ENCODE results near the gene MSI2. TPM values are rescaled to one million over a fixed set of nuclear protein-coding genes. Genes with fewer than 3 reads are reported as not detected.
A peak's percentile ranks its signal among the peaks of the same experiment; 100 is the strongest.

Gene MSI2
- total RNA-seq, 1 donor from 2014 or later, result 30.4 TPM

- no peak for ATAC-seq
Observed at GRCh38 chr17:57370619-57371018, 114.3 kb downstream of the MSI2 start.

GRCh38 chr17:57372156-57372555 lies 115.8 kb downstream of the MSI2 start:
- no peak for ATAC-seq

- ATAC-seq, result no peak
Observed at GRCh38 chr17:57373048-57373447, 116.7 kb downstream of the MSI2 start.

- ATAC-seq, result no peak
Observed at GRCh38 chr17:57373756-57374155, 117.4 kb downstream of the MSI2 start.

- ATAC-seq, result no peak
Observed at GRCh38 chr17:57375040-57375769, 118.9 kb downstream of the MSI2 start.

- peak; percentile 75 for ATAC-seq
Observed at GRCh38 chr17:57375770-57376225, 119.5 kb downstream of the MSI2 start.

GRCh38 chr17:57377094-57377493 lies 120.8 kb downstream of the MSI2 start:
- ATAC-seq, result no peak

- no peak for ATAC-seq
Observed at GRCh38 chr17:57379237-57379894, 123.0 kb downstream of the MSI2 start.

GRCh38 chr17:57379895-57380434 lies 123.6 kb downstream of the MSI2 start:
- ATAC-seq, result no peak

DNA sequence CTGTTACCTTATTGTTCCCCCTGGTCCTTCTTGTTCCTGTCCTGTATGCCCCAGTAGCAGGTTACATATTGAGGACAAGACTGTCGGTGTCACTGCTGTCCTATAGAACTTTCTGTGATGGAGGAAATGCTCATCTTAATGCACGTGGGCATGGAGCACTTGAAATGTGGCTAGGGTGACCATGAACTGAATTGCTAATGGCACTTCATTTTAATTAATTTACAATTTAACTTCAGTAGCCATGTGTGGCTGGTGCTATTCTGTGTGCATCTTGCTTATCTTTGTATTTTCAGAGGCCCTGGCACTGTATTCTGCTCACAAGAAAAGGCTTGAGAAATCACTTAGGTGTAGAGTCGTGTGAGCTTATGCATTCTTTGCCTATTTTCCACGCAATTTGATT lies 125.2 kb downstream of the MSI2 start:
- no peak for ATAC-seq

GRCh38 chr17:57384219-57384618 lies 127.9 kb downstream of the MSI2 start:
- ATAC-seq, result no peak

- ATAC-seq, result no peak
Observed at GRCh38 chr17:57385975-57386374, 129.7 kb downstream of the MSI2 start.

- ATAC-seq, result no peak
Observed at GRCh38 chr17:57387575-57387974, 131.3 kb downstream of the MSI2 start.

DNA sequence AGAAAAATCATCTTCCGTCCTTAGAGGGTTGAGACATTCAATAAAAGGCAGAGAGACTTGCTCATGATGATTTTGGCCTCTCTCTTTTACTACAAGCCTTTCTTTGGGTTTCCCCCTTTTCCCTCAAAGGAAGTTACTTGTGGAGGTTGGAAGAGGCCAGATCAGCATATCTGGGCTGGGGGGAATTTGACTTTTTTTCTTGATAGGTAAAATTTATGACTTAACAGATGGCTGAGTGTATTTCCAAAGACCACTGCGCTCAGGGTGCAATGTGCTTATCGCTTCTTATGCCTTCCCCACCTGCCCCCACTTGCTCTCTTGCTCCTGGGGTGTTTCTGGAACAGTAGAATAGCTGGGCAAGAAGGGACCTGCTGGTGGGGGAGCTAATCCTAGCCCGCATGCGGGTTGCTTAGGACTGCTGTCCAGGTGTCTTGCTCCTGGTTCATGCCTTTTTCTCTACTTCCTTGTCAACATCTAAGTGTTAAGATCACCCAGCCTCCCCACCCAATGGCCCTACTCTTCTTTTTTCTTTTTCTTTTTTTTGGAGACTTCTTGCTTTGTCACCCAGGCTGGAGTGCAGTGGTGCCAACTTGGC lies 131.9 kb downstream of the MSI2 start:
- peak; percentile 46 for ATAC-seq

DNA sequence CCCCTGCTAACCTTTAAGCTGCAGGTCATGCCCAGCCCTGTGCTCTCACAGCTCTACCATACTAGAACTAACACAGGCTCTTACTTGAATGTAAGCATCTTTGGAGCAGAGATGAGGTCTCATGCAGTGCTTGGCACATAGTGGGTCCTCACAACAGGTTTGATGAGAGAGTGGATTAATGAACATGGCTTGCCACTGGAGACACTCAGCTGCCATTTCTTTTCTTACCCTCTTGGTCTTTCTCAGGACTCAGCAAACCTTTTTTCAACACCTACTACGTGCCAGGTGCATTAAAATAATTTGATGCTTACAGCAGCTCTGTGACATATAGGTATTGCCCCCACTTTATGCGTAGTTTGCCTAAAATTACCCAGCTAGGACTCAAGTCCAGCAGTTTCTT lies 133.2 kb downstream of the MSI2 start:
- no peak for ATAC-seq

DNA sequence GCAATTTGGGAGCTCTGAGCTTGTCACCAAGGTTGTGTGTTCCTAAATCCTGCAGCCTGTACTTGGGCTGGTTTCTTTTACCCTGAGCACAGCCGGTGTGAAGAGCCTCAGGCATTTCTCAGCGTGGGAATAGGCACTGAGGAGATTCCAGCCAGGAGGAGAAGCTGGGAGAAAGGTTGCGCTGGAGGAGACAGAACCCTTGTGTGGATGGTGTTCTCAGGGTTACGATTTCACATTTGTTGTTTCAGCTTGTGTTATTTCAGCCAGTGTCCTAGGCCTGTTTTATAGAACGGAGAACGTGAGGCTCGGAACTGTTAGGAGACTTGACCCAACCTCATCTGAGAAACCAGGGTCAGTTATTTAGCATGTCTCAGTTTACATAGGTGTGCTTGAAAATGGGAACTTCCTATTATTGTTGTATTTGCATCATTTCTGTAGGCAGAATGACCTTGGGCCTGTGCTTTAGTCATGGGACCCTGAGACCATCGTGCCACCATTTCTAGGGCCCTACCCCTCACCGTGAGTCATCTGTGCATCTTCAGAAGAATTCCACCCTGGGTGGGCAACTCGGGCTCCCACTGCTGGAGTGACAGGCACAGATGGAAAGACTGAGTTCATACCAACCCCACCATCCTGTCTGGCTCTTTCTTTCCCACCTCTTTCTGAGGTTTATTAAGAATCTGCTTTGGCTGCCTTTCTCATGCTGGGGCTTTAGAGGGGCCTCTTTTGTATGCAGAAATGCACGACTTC lies 134.9 kb downstream of the MSI2 start:
- no peak for ATAC-seq

- ATAC-seq, result no peak
Observed at GRCh38 chr17:57391857-57392471, 135.6 kb downstream of the MSI2 start.

- ATAC-seq, result no peak
Observed at GRCh38 chr17:57393368-57393767, 137.0 kb downstream of the MSI2 start.

DNA sequence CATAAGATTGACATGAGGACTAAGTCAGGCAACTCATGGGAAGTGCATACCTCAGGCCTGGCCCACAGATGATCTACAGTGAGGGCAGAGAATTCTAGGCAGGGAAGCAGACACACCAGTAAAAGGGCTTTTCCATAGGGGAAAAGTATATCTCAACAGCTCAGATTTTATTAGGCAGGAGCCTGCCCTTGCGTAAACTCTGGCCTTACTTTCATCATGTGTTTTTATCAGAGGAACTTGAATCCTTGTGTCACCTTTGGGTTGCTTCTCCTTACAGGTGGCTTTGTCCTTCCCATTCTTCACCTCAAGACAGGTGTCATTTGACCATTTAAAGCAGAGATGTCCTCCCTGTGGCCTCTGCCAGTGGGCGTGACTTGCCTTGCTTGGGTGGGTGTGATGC lies 138.1 kb downstream of the MSI2 start:
- no peak for ATAC-seq

- no peak for ATAC-seq
Observed at GRCh38 chr17:57395721-57396321, 139.5 kb downstream of the MSI2 start.

DNA sequence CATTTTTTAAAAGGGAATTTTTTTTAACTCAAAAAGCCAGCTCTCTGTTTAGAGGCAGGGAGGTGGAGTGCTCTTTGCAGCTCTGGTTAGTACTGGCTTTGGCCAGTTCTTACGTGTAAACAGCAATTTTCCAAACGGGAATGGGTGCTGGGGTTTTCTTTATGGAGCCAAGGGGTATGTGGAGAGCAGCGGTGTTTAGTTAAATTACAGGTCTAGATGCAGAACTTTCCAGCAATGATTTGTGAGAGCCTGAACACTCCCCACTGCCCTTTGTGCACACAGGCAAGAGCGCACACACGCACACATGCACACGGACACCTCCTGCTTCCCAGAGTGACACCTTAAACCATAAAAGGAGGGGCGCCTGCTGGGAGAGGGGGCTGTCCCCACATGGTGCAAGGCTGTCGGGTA lies 140.2 kb downstream of the MSI2 start:
- ATAC-seq, result no peak

DNA sequence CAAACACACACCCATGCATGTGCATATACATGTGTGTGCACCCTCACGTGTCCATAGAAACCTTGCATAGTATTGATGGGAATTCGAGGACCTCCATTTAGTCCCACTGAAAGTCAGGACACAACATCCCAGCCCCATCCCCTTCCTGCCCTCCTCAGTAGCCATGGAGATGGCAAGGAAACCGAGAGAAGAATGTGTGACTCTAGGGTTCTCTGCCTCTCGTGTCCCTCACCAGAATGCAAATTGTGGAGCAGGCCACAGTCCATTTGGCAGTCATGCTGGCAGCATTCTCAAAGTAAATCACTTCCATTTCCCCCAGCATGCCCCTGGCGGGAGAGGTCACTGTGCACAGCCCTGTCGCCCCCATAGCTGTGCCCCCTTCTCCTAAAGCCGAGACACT lies 141.1 kb downstream of the MSI2 start:
- ATAC-seq, result no peak
